HG03135 (cell line): Measurements from ENCODE around the gene DAPL1.
A peak's percentile ranks its signal among the peaks of the same experiment; 100 is the strongest.

ENCODE experiments used
- ATAC-seq: cut with Tn5 transposase; IDR thresholded peaks from one replicate; pipeline ENCODE4 v1.9.1; 2021; ENCODE audit warnings: mild to moderate bottlenecking, moderate library complexity; ENCODE audit not compliant: unreplicated experiment

Gene DAPL1, protein sequence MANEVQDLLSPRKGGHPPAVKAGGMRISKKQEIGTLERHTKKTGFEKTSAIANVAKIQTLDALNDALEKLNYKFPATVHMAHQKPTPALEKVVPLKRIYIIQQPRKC

GRCh38 chr2:158795195-158795924, at the start of gene DAPL1:
Gene DAPL1, plus strand, starts transcription at chr2:158795317. Its CDS starts 56 bp downstream, at chr2:158795373.
- no peak for ATAC-seq

GRCh38 chr2:158745866-158746382, 49.2 kb upstream of the DAPL1 start:
- no peak for ATAC-seq

- ATAC-seq, result no peak
Measured at GRCh38 chr2:158746488-158746887, 48.6 kb upstream of the DAPL1 start.

GRCh38 chr2:158747281-158747680, 47.8 kb upstream of the DAPL1 start:
- no peak for ATAC-seq

- ATAC-seq, result no peak
Measured at GRCh38 chr2:158748926-158749590, 46.1 kb upstream of the DAPL1 start.

DNA sequence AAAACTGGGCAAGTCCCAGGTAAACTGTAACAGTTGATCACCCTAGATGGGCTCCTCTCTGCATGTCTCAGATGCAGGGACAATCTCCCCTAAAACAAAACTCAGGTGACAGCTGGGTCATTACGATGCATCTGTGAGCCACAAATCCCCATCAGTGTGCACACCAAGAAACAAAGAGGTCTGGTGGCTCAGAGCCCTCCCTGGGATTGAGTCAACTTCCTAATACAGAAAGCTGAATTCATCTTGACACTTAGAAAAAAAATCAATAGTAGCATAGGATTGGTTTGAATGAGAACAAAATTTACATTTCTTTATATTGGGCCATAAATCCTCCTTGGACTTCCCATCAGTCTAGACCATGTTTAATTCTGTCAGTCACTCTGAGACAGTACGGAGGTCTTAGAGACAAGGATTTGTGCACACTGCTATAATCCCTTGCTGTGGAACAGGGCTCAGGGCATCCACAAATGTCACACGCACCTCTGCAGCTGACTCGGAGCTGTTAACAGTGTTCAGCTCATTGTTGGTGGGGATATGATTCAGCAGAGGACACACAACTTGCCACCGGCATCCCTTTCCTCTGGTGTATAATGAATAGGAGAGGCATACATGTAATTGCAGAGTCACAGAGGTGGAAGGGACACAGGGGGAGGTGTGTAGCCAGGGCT, 44.5 kb upstream of the DAPL1 start:
- ATAC-seq, result no peak

DNA sequence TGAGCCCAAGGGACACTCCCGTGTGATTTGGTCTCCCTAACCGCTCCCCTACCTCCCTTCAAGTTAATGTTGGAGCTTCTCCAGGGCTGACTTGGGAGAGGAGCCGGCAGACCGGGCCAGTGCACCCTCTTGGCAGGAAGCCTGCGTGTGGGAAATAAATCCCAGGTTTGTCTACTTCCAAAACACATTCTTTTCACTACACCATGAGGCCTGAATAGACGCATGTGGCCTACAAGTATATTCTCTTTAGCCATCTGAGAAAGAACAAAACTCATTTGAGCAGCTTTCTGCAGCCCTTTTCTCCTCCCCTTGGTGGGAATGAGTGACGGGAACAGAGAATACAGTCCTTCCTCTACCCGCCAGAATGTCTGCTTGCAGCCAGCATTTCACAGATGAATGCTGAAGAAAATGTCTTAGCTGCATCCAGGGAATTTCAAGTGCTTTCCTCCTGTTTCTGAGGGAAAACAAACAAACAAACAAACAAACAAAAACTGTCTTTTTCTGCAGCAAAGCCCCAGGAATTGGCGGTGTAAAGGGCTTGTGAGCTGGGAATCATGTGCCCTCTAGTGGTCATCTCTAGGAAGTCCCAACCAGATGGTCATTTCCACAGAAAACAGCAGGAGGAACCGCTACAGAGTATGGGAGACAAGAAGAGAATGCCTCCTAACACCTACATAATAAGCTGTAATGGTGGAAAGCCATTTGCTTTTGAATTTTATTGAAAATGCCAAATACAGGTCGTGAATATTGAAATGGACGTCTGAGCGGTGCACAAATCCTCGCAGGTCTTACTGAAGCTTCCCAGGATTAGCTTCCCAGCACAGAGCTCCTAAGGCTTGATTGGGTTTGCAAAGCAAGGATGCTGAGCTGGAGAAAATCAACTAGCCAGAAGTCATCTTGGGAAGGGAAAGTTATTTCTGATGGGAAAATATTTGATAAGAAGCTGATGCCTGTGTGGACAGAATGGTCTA, 41.2 kb upstream of the DAPL1 start:
- ATAC-seq, result peak; percentile 71

- no peak for ATAC-seq
Measured at GRCh38 chr2:158755310-158756087, 39.6 kb upstream of the DAPL1 start.

GRCh38 chr2:158756331-158756730, 38.8 kb upstream of the DAPL1 start:
- ATAC-seq, result no peak

DNA sequence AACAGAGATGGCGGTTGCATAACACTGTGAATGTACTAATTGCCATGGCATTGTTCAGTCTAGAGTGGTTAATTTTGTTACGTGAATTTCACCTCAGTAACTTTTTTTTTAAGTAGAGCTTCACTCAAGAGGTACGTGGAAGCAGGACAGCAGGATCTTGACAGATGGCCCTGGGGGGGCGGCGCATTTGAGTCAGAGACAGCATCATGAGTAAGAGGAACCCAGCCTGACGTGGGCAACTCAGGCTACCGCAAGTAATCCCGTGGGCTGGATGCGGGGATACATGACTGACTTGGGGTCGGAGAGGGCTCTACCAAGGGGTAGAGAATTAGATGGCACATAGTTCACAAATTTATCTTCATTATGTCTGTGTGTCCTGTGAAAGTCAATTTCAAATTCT, 38.1 kb upstream of the DAPL1 start:
- ATAC-seq, result no peak

DNA sequence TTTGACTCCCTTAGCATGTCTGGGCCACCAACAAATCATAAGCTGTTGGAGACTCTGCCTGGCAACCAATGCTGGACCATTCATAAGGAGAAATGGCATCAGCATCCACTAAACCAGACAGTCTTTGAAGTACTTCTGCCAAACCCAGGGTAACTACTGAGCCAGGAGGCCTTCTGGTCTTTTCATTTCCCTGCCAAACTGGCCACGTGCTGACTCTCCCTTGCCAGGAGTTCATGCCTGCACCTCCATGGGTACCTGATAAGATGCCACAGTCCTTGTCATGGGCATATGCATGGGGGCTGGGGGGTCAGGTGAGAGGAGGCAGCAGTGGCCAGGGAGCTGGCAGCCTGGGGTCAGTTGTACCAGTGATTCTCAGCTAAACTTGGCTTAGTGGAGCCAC, 34.2 kb upstream of the DAPL1 start:
- no peak for ATAC-seq

DNA sequence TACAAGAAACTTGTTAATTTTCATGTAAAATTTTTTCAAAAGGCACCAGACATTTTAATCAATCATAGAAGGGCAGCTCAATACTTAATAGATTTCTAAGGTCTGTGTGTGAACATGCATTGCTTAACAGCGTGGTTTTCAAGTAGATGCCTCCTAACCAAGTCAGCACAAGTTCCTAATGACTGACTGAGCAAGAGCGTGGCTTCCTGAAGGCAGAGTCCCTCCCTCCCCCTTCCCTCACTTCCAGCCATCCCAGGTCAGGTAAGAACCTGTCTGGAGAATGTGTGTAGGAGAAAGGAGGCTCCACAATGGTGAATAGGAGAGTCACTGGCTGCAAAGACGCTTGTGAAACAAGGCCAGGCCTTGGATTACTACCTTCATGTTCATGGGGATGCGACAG, 33.5 kb upstream of the DAPL1 start:
- no peak for ATAC-seq

DNA sequence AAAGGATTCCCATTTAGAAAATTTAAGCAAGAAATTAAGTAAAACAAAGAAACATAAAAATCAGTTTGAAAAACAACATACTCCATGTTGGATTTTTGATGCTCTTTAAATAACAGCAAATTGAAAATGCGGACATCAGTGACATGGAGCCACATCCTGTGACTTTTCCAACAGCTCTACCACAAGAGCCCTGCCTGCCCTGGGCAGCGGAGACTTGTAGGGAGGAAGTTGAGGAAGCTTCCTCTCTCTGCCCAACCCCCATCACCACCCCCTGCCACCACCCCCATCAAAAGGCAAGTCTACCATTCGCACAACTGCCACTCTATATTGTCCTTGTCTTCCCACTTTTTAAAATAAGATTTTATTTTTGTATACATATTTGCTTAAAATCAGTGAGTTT, 32.8 kb upstream of the DAPL1 start:
- no peak for ATAC-seq

DNA sequence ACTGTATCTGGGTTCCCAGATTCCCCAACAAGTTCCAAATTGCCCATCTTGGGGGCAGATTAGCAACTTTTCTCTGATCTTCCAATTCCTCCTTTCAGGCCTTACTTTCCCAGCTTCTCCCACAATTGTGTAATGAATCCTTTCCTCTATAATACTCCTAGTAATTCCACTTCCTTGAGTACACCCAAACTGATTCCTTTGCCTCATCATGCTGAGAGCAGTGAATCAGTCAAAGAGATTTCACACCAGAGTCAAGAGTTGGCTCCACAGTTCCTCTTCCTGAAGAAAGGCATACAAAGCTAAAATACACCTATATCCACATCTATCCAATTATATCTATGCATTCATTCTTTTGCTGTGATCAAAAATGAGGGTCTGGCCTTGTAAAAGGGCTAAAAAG, 28.6 kb upstream of the DAPL1 start:
- ATAC-seq, result no peak

GRCh38 chr2:158772306-158773078, 22.6 kb upstream of the DAPL1 start:
- no peak for ATAC-seq

DNA sequence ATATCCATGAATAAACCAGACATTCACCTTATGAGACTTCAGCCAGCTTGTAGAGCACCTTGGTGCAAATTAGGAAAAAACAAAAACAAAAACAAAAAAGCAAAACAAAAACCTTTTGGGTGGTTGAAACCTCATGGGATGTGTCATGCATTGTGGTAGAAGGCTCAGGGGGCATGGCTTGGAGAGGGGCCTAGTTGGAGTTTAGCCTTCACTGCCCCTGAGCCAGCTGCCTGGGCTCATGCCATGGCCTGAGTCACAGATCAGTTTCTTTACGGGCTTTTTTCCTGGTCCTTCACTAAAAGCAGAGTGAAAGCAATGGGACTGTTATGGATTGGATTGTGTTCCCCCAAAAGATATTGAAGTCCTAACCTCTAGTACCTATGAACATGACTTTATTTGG, 22.0 kb upstream of the DAPL1 start:
- no peak for ATAC-seq

GRCh38 chr2:158774681-158775080, 20.4 kb upstream of the DAPL1 start:
- ATAC-seq, result no peak

- no peak for ATAC-seq
Measured at GRCh38 chr2:158775273-158776027, 19.7 kb upstream of the DAPL1 start.
